GM12878 (cell line): ENCODE results near the gene NUDT22.

Experiments
- ATF2 ChIP-seq: IDR thresholded peaks from 2 replicates; pipeline ENCODE4 v1.6.1; 2012; ENCODE audit warnings: low read length, inconsistent platforms
- BHLHE40 ChIP-seq, 2 experiments: fragments of 450-650 bp in 1 of 2; IDR thresholded peaks; 2 replicates each; pipeline ENCODE4 v1.6.1; 2011 to 2017; ENCODE audit warnings: low read depth in 2 of 2, borderline replicate concordance in 1 of 2, improper control_type of control experiment in 1 of 2, low read length in 1 of 2, mild to moderate bottlenecking in 1 of 2
- CTCF ChIP-seq, 3 experiments: IDR thresholded peaks in 2 of 3; conservative IDR thresholded peaks in 1 of 3; 2 replicates each; pipeline ENCODE4 v1.5.1; 2011; ENCODE audit warnings: low read depth in 3 of 3, low read length in 3 of 3, mild to moderate bottlenecking in 3 of 3, control low read depth in 2 of 3, moderate library complexity in 2 of 3, inconsistent platforms in 1 of 3, mixed read lengths in 1 of 3; ENCODE audit not compliant: control insufficient read depth in 2 of 3, insufficient read depth in 1 of 3; ENCODE audit errors: extremely low read depth in 1 of 3
- GABPA ChIP-seq: IDR thresholded peaks from 2 replicates; pipeline ENCODE4 v1.6.1; 2014; ENCODE audit warnings: antibody characterized with exemption, low read depth, mild to moderate bottlenecking, inconsistent platforms
- HCFC1 ChIP-seq: fragments of 150-350 bp; IDR thresholded peaks from 2 replicates; pipeline ENCODE4 v1.6.1; 2014; ENCODE audit warnings: low read length
- MAX ChIP-seq: IDR thresholded peaks from 2 replicates; pipeline ENCODE4 v1.6.1; 2012; ENCODE audit warnings: low read depth, low read length, improper control_type of control experiment
- SREBF2 ChIP-seq: IDR thresholded peaks from 2 replicates; pipeline ENCODE4 v1.6.1; 2012; ENCODE audit warnings: mild to moderate bottlenecking, low read length

GRCh38 chr11:64204464-64204989, 21.5 kb upstream of the NUDT22 start:
- no peak for TF ChIP-seq HCFC1
- peak; percentile 73 to 92 (median 77) for TF ChIP-seq CTCF (IDR thresholded peaks at IDR 0.05 in 2 of 3, conservative IDR thresholded peaks at IDR 0.05 in 1 of 3; ENCODE audit: control insufficient read depth in 2 of 3, extremely low read depth in 1 of 3, insufficient read depth in 1 of 3, low read depth in 3 of 3, low read length in 3 of 3)
- TF ChIP-seq ATF2, result no peak
- TF ChIP-seq GABPA, result no peak
- no peak for TF ChIP-seq SREBF2
- TF ChIP-seq BHLHE40 (IDR thresholded peaks at IDR 0.05; ENCODE audit: borderline replicate concordance in 1 of 2, low read depth in 2 of 2, low read length in 1 of 2), result peak; percentile 14 to 49; a peak in 1 of 4 replicates
- no peak for TF ChIP-seq MAX
